Heart right ventricle (tissue), 16 donors: ENCODE results near the gene ZNF605. TPM values are rescaled to one million over a fixed set of nuclear protein-coding genes. Genes with fewer than 3 reads are reported as not detected.

ENCODE experiments used
- ATAC-seq, 8 donors: fragments of 200-7000 bp; cut with Tn5 transposase; one replicate each; pipeline ENCODE4 v1.9.1; 2020; ENCODE audit warnings: mild to moderate bottlenecking in 8 of 8, moderate library complexity in 8 of 8, moderate number of reproducible peaks in 1 of 8
- DNase-seq, 2 donors: peaks; one replicate each; pipeline ENCODE4 v3.0.0-alpha.2; 2020
- H3K27ac ChIP-seq, 10 donors: fragments of 200-600 bp; sonication (generic) in 2 of 10; one replicate each; pipeline versions ENCODE4 v1.5.0 to v1.8.0; 2020 to 2022; ENCODE audit warnings: mild to moderate bottlenecking in 3 of 10
- H3K27me3 ChIP-seq, 7 donors: fragments of 200-600 bp; one replicate each; pipeline ENCODE4 v1.8.0; 2021 to 2022; ENCODE audit warnings: mild to moderate bottlenecking in 2 of 7
- H3K36me3 ChIP-seq, 9 donors: fragments of 200-600 bp; sonication (generic) in 1 of 9; one replicate each; pipeline versions ENCODE4 v1.5.0 to v1.8.0; 2020 to 2022; ENCODE audit warnings: mild to moderate bottlenecking in 2 of 9
- H3K4me1 ChIP-seq, 9 donors: fragments of 200-600 bp; sonication (generic) in 1 of 9; one replicate each; pipeline versions ENCODE4 v1.5.0 to v1.8.0; 2020 to 2022; ENCODE audit warnings: mild to moderate bottlenecking in 4 of 9
- H3K4me3 ChIP-seq, 10 donors: fragments of 200-600 bp; sonication (generic) in 2 of 10; one replicate each; pipeline versions ENCODE4 v1.5.0 to v1.8.0; 2020 to 2022; ENCODE audit warnings: mild to moderate bottlenecking in 7 of 10, moderate library complexity in 2 of 10
- H3K9me3 ChIP-seq, 11 donors: fragments of 200-600 bp in 10 of 11; sonication (generic) in 2 of 11; one replicate each; pipeline versions ENCODE4 v1.5.0 to v1.8.0; 2013 to 2022; ENCODE audit warnings: mild to moderate bottlenecking in 2 of 11, control low read depth in 1 of 11, moderate library complexity in 1 of 11
- CTCF ChIP-seq, 9 donors: fragments of 200-600 bp; sonication (generic) in 2 of 9; IDR thresholded peaks; one replicate each; pipeline versions ENCODE4 v1.5.0 to v1.8.0; 2021 to 2022; ENCODE audit warnings: antibody characterized with exemption in 9 of 9, mild to moderate bottlenecking in 5 of 9, moderate library complexity in 1 of 9
- WGBS, 2 donors: extraction: QIAGEN DNeasy Blood & Tissue Kit; methylation state at CpG; one replicate each; pipeline ENCODE4 v1.1.7; 2013; ENCODE audit warnings: inconsistent platforms in 1 of 2; 5-methylcytosine and 5-hydroxymethylcytosine counted together
- intact Hi-C, 10 donors: fragments of 100-400 bp; cut with DNase I; formaldehyde crosslinking; loops; one replicate each; pipeline versions ENCODE4 v1.11.1 to v1.14.2; 2022
- polyA plus RNA-seq, 2 donors: library from polyadenylated mRNA; stranded (reverse); fragments of 200-250 nt; gene quantifications; one replicate each; pipeline ENCODE4 v1.2.3, GENCODE V29; 2013
- total RNA-seq, 10 donors: library from RNA; stranded (reverse); fragmentation: NEBNext Ultra II Directional in 3 of 10; extraction: Animal tissue kit (Norgen Biotek cat#: 25700) in 3 of 10; gene quantifications; one replicate each; pipeline versions ENCODE4 v1.2.1 to v1.2.4, GENCODE V29; 2021 to 2023
- donor health status: Arrhythmogenic right ventricular cardiomyopathy.
- donor health status: ischemic (EF 13 %, LVEDD 7.1; RV severe dilation, severe dysfunction).
- donor health status: healthy with polysubstance abuse.
- donor health status: DM: no; HTN: yes; CAD: no.
- donor health status: DM: no; HTN: no; CAD: no.
- donor health status: ischemic (EF 25% LVEDD 6.9; RV normal size, moderate dysfunction).
- donor health status: ischemic (EF 25% LVEDD 5.7; RV mildly dilated, moderate dysfunction).
- donor health status: healthy.
- donor health status: DM: yes; HTN: yes; CAD: no.
- donor health status: Ischemic cardiomyopathy.
- donor health status: ischemic (EF 35%, LVEDD 5.7; RV mildly dilated, moderate dysfunction).
- donor health status: nonischemic (EF 11% LVEDD 7.7; RV severe dilation, severe dysfunction).
- donor health status: DM: yes; HTN: yes; CAD: no.
- donor health status: PGD.
- donor health status: ischemic (EF 29% LVEDD 5.4; RV normal size, mild dysfunction).
- donor health status: nonischemic (EF 23%, LVEDD 6.1; RV moderate dilation, normal function).

The ZNF605 gene
- total and polyA plus RNA-seq, 12 donors: 2.0 to 14.4 (median 11.7) TPM

- intact Hi-C loops: loop anchor here in 1 of 10 donors (10.0 kb wide), 1 partner anchor 45 kb away; no protein-coding TSS in a partner anchor
- no peak for DNase-seq
- Histone ChIP-seq H3K9me3 (peaks cover 0 to 89% (median 28%) of the 10 kb centered on the region in 11 donors), H3K36me3 (peaks cover 0 to 60% (median 22%) of the 10 kb centered on the region in 9 donors), H3K4me1 (peaks cover 0 to 9% (median 8%) of the 10 kb centered on the region in 9 donors), H3K4me3 (no peak overlapping the region), H3K27ac (no peak overlapping the region), H3K27me3 (no peaks in the 10 kb centered on the region)
- TF ChIP-seq CTCF (IDR thresholded peaks at IDR 0.05): no peak
- ATAC-seq: no peak
- WGBS, 2 donors: 98% methylated on average over 30 of the region's 30 CpGs
Measured at GRCh38 chr12:132949936-132950837, 5.9 kb downstream of the ZNF605 start.

DNA sequence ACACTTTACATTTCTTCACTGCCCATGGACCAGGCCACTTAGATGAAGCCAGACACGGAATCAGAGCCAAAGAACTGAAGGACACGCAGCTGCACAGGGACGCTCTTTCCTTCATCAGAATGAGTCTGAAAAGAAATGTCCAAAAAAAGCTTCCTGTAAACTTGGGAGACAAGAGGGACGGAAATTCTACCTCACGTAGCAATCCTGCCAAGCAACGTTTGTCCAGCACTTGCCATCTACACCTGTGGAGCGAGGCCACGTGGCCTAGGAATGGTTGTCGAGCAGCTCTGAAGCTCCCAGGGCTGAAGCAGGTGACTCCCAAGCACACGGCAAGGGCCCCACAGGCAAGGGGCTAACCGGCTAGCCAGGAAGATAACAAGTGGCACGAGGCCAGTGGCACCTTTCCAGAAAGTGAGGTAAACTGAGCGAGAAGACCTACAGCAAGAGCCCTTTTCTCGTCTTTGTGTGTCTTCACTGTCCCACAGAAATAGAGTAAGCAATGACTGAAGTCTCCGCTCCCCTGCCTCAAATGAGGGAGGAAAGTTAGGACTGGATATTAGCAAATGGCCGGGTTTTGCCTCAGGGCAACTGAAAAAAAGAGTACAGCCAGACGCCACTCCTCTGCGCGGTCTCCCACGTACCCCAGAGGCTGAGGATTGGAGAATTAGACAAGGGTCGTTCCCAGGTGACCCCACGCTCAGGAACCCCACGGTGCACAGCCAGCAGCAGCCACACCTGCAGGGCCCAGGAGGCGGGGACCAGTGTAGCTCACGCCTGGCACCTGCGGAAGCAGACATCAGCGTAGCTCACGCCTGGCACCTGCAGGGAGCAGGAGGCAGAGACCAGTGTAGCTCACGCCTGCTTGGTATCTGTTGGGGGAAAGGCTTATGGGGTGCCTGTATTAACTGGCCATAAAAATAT is 7.7 kb downstream of the ZNF605 start:
- Histone ChIP-seq H3K9me3 (peaks cover 0 to 100% (median 32%) of the 10 kb centered on the region in 11 donors), H3K4me1 (no peaks in the 10 kb centered on the region), H3K27me3 (no peaks in the 10 kb centered on the region), H3K36me3 (peaks cover 0 to 78% (median 40%) of the 10 kb centered on the region in 9 donors), H3K27ac (no peak overlapping the region), H3K4me3 (no peak overlapping the region)
- intact Hi-C loops: no loop called here
- WGBS, 2 donors: 87 to 90% methylated on average over 29 of the region's 29 CpGs
- DNase-seq (no peak), ATAC-seq (peak in 1 of 8 donors; percentile 16)
- TF ChIP-seq CTCF (IDR thresholded peaks at IDR 0.05): no peak

DNA sequence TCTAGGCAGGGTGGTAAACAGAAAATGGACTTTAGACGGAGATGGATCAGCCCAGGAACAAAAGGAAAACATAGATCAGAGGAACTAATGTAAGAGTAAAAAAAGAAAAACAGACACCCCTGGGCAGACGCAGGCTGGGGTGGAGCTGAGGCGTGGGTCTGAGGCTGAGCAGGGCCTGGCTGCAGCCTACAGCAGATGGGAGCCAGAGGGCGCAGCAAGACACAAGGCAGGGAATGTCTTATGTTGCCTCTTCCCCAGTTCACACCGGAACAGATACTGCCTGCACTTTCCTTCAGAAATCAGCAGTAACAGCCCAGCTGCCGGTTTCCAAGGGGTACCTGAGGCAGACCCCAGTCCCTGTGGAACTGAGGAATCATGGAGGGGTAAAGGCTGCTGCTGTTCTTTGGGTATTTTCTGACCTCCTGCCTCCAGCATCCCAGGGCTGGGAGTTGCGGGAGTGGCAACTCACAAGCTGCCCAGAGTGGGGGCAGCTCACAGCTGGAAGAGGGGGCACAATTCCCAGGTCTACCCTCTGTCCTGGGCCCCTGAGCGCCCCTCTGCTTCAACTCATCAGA is 9.8 kb downstream of the ZNF605 start:
- TF ChIP-seq CTCF (IDR thresholded peaks at IDR 0.05): no peak
- H3K9me3 ChIP-seq: peaks cover 0 to 100% (median 37%) of the 10 kb centered on the region in 11 donors
- H3K36me3 ChIP-seq: peaks cover 0 to 93% (median 61%) of the 10 kb centered on the region in 9 donors

GRCh38 chr12:132945806-132946205 is 10.3 kb downstream of the ZNF605 start:
- no peaks in the 10 kb centered on the region for H3K4me1 ChIP-seq
- DNase-seq (no peak), ATAC-seq (no peak)
- peaks cover 0 to 98% (median 66%) of the 10 kb centered on the region in 9 donors for H3K36me3 ChIP-seq
- WGBS, 2 donors: 97 to 99% methylated on average over 9 of the region's 9 CpGs
- H3K27ac ChIP-seq: no peak overlapping the region
- H3K9me3 ChIP-seq: peaks cover 0 to 100% (median 41%) of the 10 kb centered on the region in 11 donors
- intact Hi-C loops: no loop called here
- no peaks in the 10 kb centered on the region for H3K27me3 ChIP-seq
- no peak overlapping the region for H3K4me3 ChIP-seq
- no peak for TF ChIP-seq CTCF (IDR thresholded peaks at IDR 0.05)

More for the DNA sequence above, 9.8 kb downstream of the ZNF605 start:
- WGBS, 2 donors: 94 to 97% methylated on average over 8 of the region's 8 CpGs
- no peak overlapping the region for H3K4me3 ChIP-seq
- no peak for DNase-seq
- H3K27ac ChIP-seq: no peak overlapping the region
- H3K4me1 ChIP-seq: no peaks in the 10 kb centered on the region
- intact Hi-C loops: no loop called here
- no peaks in the 10 kb centered on the region for H3K27me3 ChIP-seq
- no peak for ATAC-seq
